GM18951 (cell line): ENCODE measurements around the gene FGFR3.

Experiments used
- POLR2A ChIP-seq: IDR thresholded peaks from 4 replicates; pipeline ENCODE4 v1.6.1; 2011; ENCODE audit warnings: mild to moderate bottlenecking; ENCODE audit not compliant: insufficient read length, insufficient read depth; ENCODE audit errors: extremely low read depth
- in situ Hi-C: fragments of 300-500 bp; cut with MboI; formaldehyde crosslinking; loops from one replicate; pipeline ENCODE4 v1.12.0; 2022; ENCODE audit warnings: low sequenced_read_pairs, mixed read lengths, inconsistent platforms; ENCODE audit not compliant: unreplicated experiment

The FGFR3 gene

GRCh38 chr4:1792832-1793495 lies at the start of gene FGFR3:
Gene FGFR3, plus strand, starts transcription at chr4:1793293. Its CDS starts 642 bp downstream, at chr4:1793935.
- peak; percentile 15 for TF ChIP-seq POLR2A
- in situ Hi-C loops: no loop called here

GRCh38 chr4:1743551-1743950 lies 49.5 kb upstream of the FGFR3 start:
- in situ Hi-C loops: loop anchor here (5.0 kb wide), 1 partner anchor 74 kb away; no protein-coding TSS in a partner anchor
- TF ChIP-seq POLR2A: no peak

- no peak for TF ChIP-seq POLR2A
- in situ Hi-C loops: loop anchor here (5.0 kb wide), 1 partner anchor 73 kb away; no protein-coding TSS in a partner anchor
These were observed 49.1 kb upstream of the FGFR3 start for GRCh38 chr4:1743975-1744374.

- TF ChIP-seq POLR2A: no peak
- in situ Hi-C loops: loop anchor here (5.0 kb wide), 1 partner anchor 73 kb away; no protein-coding TSS in a partner anchor
These were observed 48.5 kb upstream of the FGFR3 start for GRCh38 chr4:1744552-1744951.

GRCh38 chr4:1745165-1745564 lies 47.9 kb upstream of the FGFR3 start:
- TF ChIP-seq POLR2A: no peak
- in situ Hi-C loops: no loop called here

- no peak for TF ChIP-seq POLR2A
- in situ Hi-C loops: no loop called here
These were observed 47.4 kb upstream of the FGFR3 start for GRCh38 chr4:1745697-1746096.

- in situ Hi-C loops: no loop called here
These were observed 46.8 kb upstream of the FGFR3 start for GRCh38 chr4:1746265-1746691.

GRCh38 chr4:1746919-1747602 lies 46.0 kb upstream of the FGFR3 start:
- in situ Hi-C loops: no loop called here
- TF ChIP-seq POLR2A: no peak

More at GRCh38 chr4:1746265-1746691, 46.8 kb upstream of the FGFR3 start:
- TF ChIP-seq POLR2A: no peak

GRCh38 chr4:1747603-1747967 lies 45.5 kb upstream of the FGFR3 start:
- in situ Hi-C loops: no loop called here
- TF ChIP-seq POLR2A: no peak

- in situ Hi-C loops: no loop called here
- no peak for TF ChIP-seq POLR2A
These were observed 44.6 kb upstream of the FGFR3 start for GRCh38 chr4:1748465-1748995.

GRCh38 chr4:1749370-1749769 lies 43.7 kb upstream of the FGFR3 start:
- in situ Hi-C loops: no loop called here
- no peak for TF ChIP-seq POLR2A

GRCh38 chr4:1749826-1750225 lies 43.3 kb upstream of the FGFR3 start:
- no peak for TF ChIP-seq POLR2A
- in situ Hi-C loops: no loop called here

- TF ChIP-seq POLR2A: no peak
- in situ Hi-C loops: no loop called here
These were observed 42.5 kb upstream of the FGFR3 start for GRCh38 chr4:1750381-1751154.

- no peak for TF ChIP-seq POLR2A
- in situ Hi-C loops: no loop called here
These were observed 41.8 kb upstream of the FGFR3 start for GRCh38 chr4:1751155-1751918.
